ENCODE measurements around the gene SGCG.
"Not testable (repeated sequence)": the region's sequence is repeated elsewhere in the genome, so short reads cannot be mapped to it uniquely, and the experiment has no call there.

Gene SGCG
- total RNA-seq, result 0 reads per million in 4 donors

GRCh38 chr13:23180711-23181110 lies at the start of gene SGCG:
Gene SGCG (plus strand): TSS chr13:23180979. CDS start chr13:23203695, 22,716 bp downstream.
- DNase-seq, result no peak

GRCh38 chr13:23134542-23134941 lies 46.2 kb upstream of the SGCG start:
- DNase-seq, result no peak

GRCh38 chr13:23140492-23140891 lies 40.3 kb upstream of the SGCG start:
- no peak for DNase-seq

GRCh38 chr13:23141964-23142363 lies 38.8 kb upstream of the SGCG start:
- no peak for DNase-seq

- DNase-seq, result not testable (repeated sequence)
Observed at GRCh38 chr13:23142607-23143006, 38.2 kb upstream of the SGCG start.

GRCh38 chr13:23144431-23144830 lies 36.3 kb upstream of the SGCG start:
- no peak for DNase-seq

- DNase-seq, result no peak
Observed at GRCh38 chr13:23146006-23146405, 34.8 kb upstream of the SGCG start.

GRCh38 chr13:23146811-23147625 lies 33.8 kb upstream of the SGCG start:
- DNase-seq, result no peak

GRCh38 chr13:23147827-23148226 lies 33.0 kb upstream of the SGCG start:
- no peak for DNase-seq

GRCh38 chr13:23157781-23158180 lies 23.0 kb upstream of the SGCG start:
- no peak for DNase-seq

GRCh38 chr13:23159205-23159759 lies 21.5 kb upstream of the SGCG start:
- no peak for DNase-seq

GRCh38 chr13:23159760-23160637 lies 20.8 kb upstream of the SGCG start:
- no peak for DNase-seq

GRCh38 chr13:23160638-23161480 lies 19.9 kb upstream of the SGCG start:
- DNase-seq, result no peak

- DNase-seq, result no peak
Observed at GRCh38 chr13:23161481-23161825, 19.3 kb upstream of the SGCG start.

- no peak for DNase-seq
Observed at GRCh38 chr13:23175920-23176319, 4.9 kb upstream of the SGCG start.

GRCh38 chr13:23182142-23182541 lies 1.4 kb downstream of the SGCG start:
- DNase-seq, result no peak

- no peak for DNase-seq
Observed at GRCh38 chr13:23183292-23183691, 2.5 kb downstream of the SGCG start.

- DNase-seq, result no peak
Observed at GRCh38 chr13:23185542-23185941, 4.8 kb downstream of the SGCG start.

GRCh38 chr13:23201870-23202269 lies 21.1 kb downstream of the SGCG start:
- no peak for DNase-seq

GRCh38 chr13:23202383-23202782 lies 21.6 kb downstream of the SGCG start:
- no peak for DNase-seq

- DNase-seq, result no peak
Observed at GRCh38 chr13:23203516-23203915, 22.7 kb downstream of the SGCG start.

- no peak for DNase-seq
Observed at GRCh38 chr13:23205807-23206206, 25.0 kb downstream of the SGCG start.

- DNase-seq, result no peak
Observed at GRCh38 chr13:23212671-23213070, 31.9 kb downstream of the SGCG start.
